IMR-90 (cell line): Measurements from ENCODE around the gene PSORS1C2. TPM values are rescaled to one million over a fixed set of nuclear protein-coding genes. Genes with fewer than 3 reads are reported as not detected.

Experiments used
- ATAC-seq: fragments of 200-7000 bp; cut with Tn5 transposase; 2 replicates; pipeline ENCODE4 v1.9.1; 2020; ENCODE audit warnings: low read depth, mild to moderate bottlenecking, moderate library complexity
- BruUV-seq: library from RNA; stranded (reverse); fragments of 400-500 nt; replicated peaks from 2 replicates; lab custom pipeline; 2021; lab: Mats Ljungman, UMichigan
- CTCF ChIA-PET: fragments of 300-600 bp; formaldehyde crosslinking; extraction: SDS; loops from one replicate; lab custom pipeline; 2021; ENCODE audit warnings: antibody characterized with exemption; lab: Yijun Ruan, JAX
- POLR2A ChIA-PET: fragments of 300-600 bp; sonication (Branson Sonifier 250); formaldehyde crosslinking; loops from one replicate; lab custom pipeline; 2022; ENCODE audit warnings: antibody characterized with exemption; ENCODE audit not compliant: unreplicated experiment; lab: Charles Lee
- DNase-seq: peaks from one replicate; pipeline ENCODE4 v3.0.0; 2013
- H2AFZ ChIP-seq: replicated peaks from 2 replicates; pipeline ENCODE3; 2013; ENCODE audit warnings: low read length, mild to moderate bottlenecking; ENCODE audit not compliant: poor library complexity
- H2AK5ac ChIP-seq: 2 replicates; pipeline ENCODE4 v1.6.1; 2013; ENCODE audit warnings: low read depth, low read length, inconsistent platforms
- H2AK9ac ChIP-seq: replicated peaks from 2 replicates; pipeline ENCODE3; 2013; ENCODE audit warnings: mild to moderate bottlenecking, low read depth, low read length, moderate library complexity; ENCODE audit not compliant: poor library complexity
- H2BK120ac ChIP-seq: 2 replicates; pipeline ENCODE4 v1.6.1; 2013; ENCODE audit warnings: low read depth, low read length, inconsistent platforms
- H2BK15ac ChIP-seq: 3 replicates; pipeline ENCODE4 v1.6.1; 2013; ENCODE audit warnings: low read depth, low read length, inconsistent platforms
- H2BK20ac ChIP-seq: 2 replicates; pipeline ENCODE4 v1.6.1; 2013; ENCODE audit warnings: low read depth, mild to moderate bottlenecking, inconsistent platforms, low read length, moderate library complexity
- H2BK5ac ChIP-seq: 2 replicates; pipeline ENCODE4 v1.6.1; 2013; ENCODE audit warnings: mild to moderate bottlenecking, low read depth, low read length, inconsistent platforms; ENCODE audit not compliant: poor library complexity, severe bottlenecking
- H3K14ac ChIP-seq: replicated peaks from 2 replicates; pipeline ENCODE4 v1.6.1; 2013; ENCODE audit warnings: low read depth, low read length, inconsistent platforms
- H3K18ac ChIP-seq: 2 replicates; pipeline ENCODE4 v1.6.1; 2013; ENCODE audit warnings: low read depth, low read length, control low read depth
- H3K23ac ChIP-seq: 2 replicates; pipeline ENCODE4 v1.6.1; 2013; ENCODE audit warnings: low read depth, low read length, inconsistent platforms
- H3K27ac ChIP-seq: 2 replicates; pipeline ENCODE4 v1.5.1; 2013; ENCODE audit warnings: mild to moderate bottlenecking, control low read depth, low read length; ENCODE audit not compliant: insufficient read depth
- H3K27me3 ChIP-seq: 2 replicates; pipeline ENCODE4 v1.6.1; 2013; ENCODE audit warnings: low read length; ENCODE audit not compliant: control insufficient read depth, insufficient read depth
- H3K36me3 ChIP-seq: 2 replicates; pipeline ENCODE4 v1.6.1; 2013; ENCODE audit warnings: low read length, mixed read lengths; ENCODE audit not compliant: control insufficient read depth, insufficient read depth
- H3K4ac ChIP-seq: 2 replicates; pipeline ENCODE4 v1.6.1; 2013; ENCODE audit warnings: low read depth, low read length, inconsistent platforms
- H3K4me1 ChIP-seq: 2 replicates; pipeline ENCODE4 v1.6.1; 2013; ENCODE audit warnings: low read length, mixed read lengths; ENCODE audit not compliant: control insufficient read depth, insufficient read depth
- H3K4me2 ChIP-seq: 2 replicates; pipeline ENCODE4 v1.6.1; 2013; ENCODE audit warnings: low read depth, mild to moderate bottlenecking, control low read depth, low read length, moderate library complexity
- H3K4me3 ChIP-seq: 2 replicates; pipeline ENCODE4 v1.5.1; 2013; ENCODE audit warnings: low read depth, mild to moderate bottlenecking, control low read depth, low read length, moderate library complexity; ENCODE audit not compliant: insufficient read depth
- H3K56ac ChIP-seq: 2 replicates; pipeline ENCODE4 v1.6.1; 2013; ENCODE audit warnings: low read length, inconsistent platforms; ENCODE audit not compliant: insufficient read depth; ENCODE audit errors: extremely low read depth
- H3K79me1 ChIP-seq, 2 experiments: 2 replicates each; pipeline ENCODE4 v1.6.1; 2013; ENCODE audit warnings: low read length in 2 of 2, inconsistent platforms in 1 of 2, low read depth in 1 of 2
- H3K9ac ChIP-seq: 2 replicates; pipeline ENCODE4 v1.6.1; 2013; ENCODE audit warnings: low read depth, low read length, control low read depth
- H3K9me1 ChIP-seq: 2 replicates; pipeline ENCODE4 v1.6.1; 2013; ENCODE audit warnings: low read length, inconsistent platforms; ENCODE audit not compliant: insufficient read depth
- H3K9me3 ChIP-seq: 2 replicates; pipeline ENCODE4 v1.6.1; 2013; ENCODE audit warnings: low read length; ENCODE audit not compliant: control insufficient read depth, insufficient read depth
- H4K20me1 ChIP-seq: 2 replicates; pipeline ENCODE4 v1.6.1; 2013; ENCODE audit warnings: low read length, inconsistent platforms; ENCODE audit not compliant: insufficient read depth
- H4K5ac ChIP-seq: 2 replicates; pipeline ENCODE4 v1.6.1; 2013; ENCODE audit warnings: mild to moderate bottlenecking, low read depth, low read length, control low read depth
- H4K8ac ChIP-seq, 2 experiments: 2 replicates each; pipeline ENCODE4 v1.6.1; 2013; ENCODE audit warnings: low read depth in 2 of 2, low read length in 2 of 2, control low read depth in 1 of 2, inconsistent platforms in 1 of 2
- H4K91ac ChIP-seq: 2 replicates; pipeline ENCODE4 v1.6.1; 2013; ENCODE audit warnings: low read depth, low read length, inconsistent platforms; ENCODE audit not compliant: insufficient read depth
- CEBPB ChIP-seq: IDR thresholded peaks from 2 replicates; pipeline ENCODE4 v1.6.1; 2012; ENCODE audit warnings: low read depth, low read length, improper control_type of control experiment
- NFE2L2 ChIP-seq: fragments of 150-350 bp; IDR thresholded peaks from 2 replicates; pipeline ENCODE4 v1.6.1; 2016; ENCODE audit warnings: low read depth, mild to moderate bottlenecking, low read length
- RAD21 ChIP-seq: IDR thresholded peaks from 2 replicates; pipeline ENCODE4 v1.6.1; 2012; ENCODE audit warnings: low read length, improper control_type of control experiment
- RCOR1 ChIP-seq: IDR thresholded peaks from 2 replicates; pipeline ENCODE4 v1.6.1; 2012; ENCODE audit warnings: mild to moderate bottlenecking, low read length, improper control_type of control experiment; ENCODE audit not compliant: insufficient replicate concordance
- WGBS, 2 experiments: methylation state at CpG; one replicate each; pipeline versions ENCODE4 v1.1.5 to v1.1.7; 2013; ENCODE audit warnings: missing lambda C conversion rate in 2 of 2; ENCODE audit not compliant: insufficient read length in 1 of 2; ENCODE audit errors: extremely low coverage in 2 of 2; 5-methylcytosine and 5-hydroxymethylcytosine counted together
- dilution Hi-C: fragments of 300-500 bp; cut with HindIII; formaldehyde crosslinking; loops from one replicate; pipeline ENCODE4 v1.14.3; 2018; ENCODE audit warnings: low sequenced_read_pairs; ENCODE audit not compliant: unreplicated experiment
- in situ Hi-C: fragments of 300-500 bp; cut with MboI; formaldehyde crosslinking; loops from 3 replicates; pipeline ENCODE4 v1.14.3; 2019; ENCODE audit warnings: low sequenced_read_pairs, inconsistent platforms, mixed read lengths
- intact Hi-C: fragments of 100-400 bp; cut with micrococcal nuclease; formaldehyde crosslinking; loops from 2 replicates; pipeline ENCODE4 v1.10.0; 2022
- polyA plus RNA-seq, 3 experiments: library from polyadenylated mRNA; depleted of rRNA; stranded (reverse); fragments of >200 nt; gene quantifications; 2 replicates each; pipeline ENCODE4 v1.2.3, GENCODE V29; 2012; ENCODE audit warnings: low replicate concordance in 1 of 3
- total RNA-seq: library from RNA; depleted of rRNA; stranded (reverse); fragments of >200 nt; gene quantifications from 2 replicates; pipeline ENCODE4 v1.2.3, GENCODE V29; 2012

The PSORS1C2 gene
- total and polyA plus RNA-seq, 2 of the 4 experiments (the other 2 are of a cell fraction): not detected

GRCh38 chr6:31111712-31112111 lies 27.2 kb downstream of the PSORS1C2 start:
- no TSS peak for BruUV-seq
- CTCF ChIA-PET: no interaction called here
- in situ Hi-C loops: no loop called here

More at GRCh38 chr6:31111712-31112111, 27.2 kb downstream of the PSORS1C2 start:
- Histone ChIP-seq H3K18ac (no peak overlapping the region), H3K56ac (no peak overlapping the region), H2BK15ac (no peak overlapping the region), H2BK20ac (no peak overlapping the region), H3K4me1 (peaks cover 11% of the 10 kb centered on the region), H3K23ac (no peak overlapping the region), H3K4ac (no peak overlapping the region), H2AK9ac (no peak overlapping the region), H2BK120ac (no peak overlapping the region), H4K20me1 (no peaks in the 10 kb centered on the region), H3K27ac (no peak overlapping the region), H3K36me3 (no peaks in the 10 kb centered on the region), H4K91ac (no peak overlapping the region), H3K4me2 (no peak overlapping the region), H3K14ac (no peak overlapping the region), H3K9ac (no peak overlapping the region), H4K8ac (no peak overlapping the region), H3K27me3 (peaks cover 34% of the 10 kb centered on the region), H2AK5ac (no peak overlapping the region), H3K9me1 (peaks cover 15% of the 10 kb centered on the region), H4K5ac (no peak overlapping the region), H2AFZ (no peak overlapping the region), H2BK5ac (no peak overlapping the region), H3K4me3 (no peak overlapping the region), H3K9me3 (no peaks in the 10 kb centered on the region), H3K79me1 (peaks cover 0 to 9% of the 10 kb centered on the region in 2 experiments; a peak in 2 of 4 replicates)
- no peak for DNase-seq
- WGBS, 2 experiments: no CpG with 5 or more reads among the region's 13 CpGs
- POLR2A ChIA-PET: no interaction called here
- TF ChIP-seq RAD21 (no peak), NFE2L2 (no peak), RCOR1 (no peak), CEBPB (no peak)
- no peak for ATAC-seq
- intact Hi-C loops (no loop called here), dilution Hi-C loops (no loop called here)
